Anterior cingulate cortex (tissue), 58 donors: Measurements from ENCODE around the gene TBC1D5.

Experiments used
- DNase-seq, 58 donors: peaks; one replicate each; lab custom pipeline; 2025; lab: John Stamatoyannopoulos, UW

The TBC1D5 gene

DNA sequence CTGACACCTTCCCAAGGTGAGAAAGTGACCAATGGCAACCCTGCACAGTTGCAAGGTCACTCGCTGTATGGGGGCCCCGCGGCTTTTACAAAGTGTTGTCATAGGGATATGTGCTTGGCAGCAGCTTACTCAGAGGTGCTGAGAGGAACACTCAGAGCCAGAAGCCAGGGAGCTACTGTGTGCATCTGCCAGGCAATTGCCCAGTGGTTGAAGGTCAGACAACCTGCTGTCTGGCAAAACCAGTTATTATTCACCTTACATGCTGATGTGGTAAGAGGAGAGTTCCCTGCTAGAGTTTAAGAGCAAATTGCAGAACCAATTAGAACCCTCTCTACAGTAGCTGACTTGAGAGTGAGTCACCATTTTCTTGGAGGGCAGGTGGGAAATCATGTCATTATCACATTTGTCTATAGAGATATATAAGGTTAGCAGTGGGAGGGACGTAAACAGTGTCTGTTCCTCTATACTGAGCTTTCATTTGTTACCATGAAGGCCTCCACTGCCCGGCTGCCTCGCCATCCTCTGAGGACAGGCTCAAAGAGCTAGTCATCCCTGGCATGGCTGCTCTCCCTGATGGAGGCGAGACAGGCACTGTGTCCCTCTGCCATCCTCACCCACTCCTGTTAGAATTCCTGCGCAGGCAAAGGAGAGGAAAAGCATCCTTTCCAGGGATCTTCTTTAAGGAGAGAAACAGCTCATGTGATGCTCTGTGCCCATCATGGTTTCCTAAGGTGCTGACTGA lies 583.3 kb downstream of the TBC1D5 start:
- peak in 12 of 58 donors; percentile 8 to 41 (median 14) for DNase-seq

DNA sequence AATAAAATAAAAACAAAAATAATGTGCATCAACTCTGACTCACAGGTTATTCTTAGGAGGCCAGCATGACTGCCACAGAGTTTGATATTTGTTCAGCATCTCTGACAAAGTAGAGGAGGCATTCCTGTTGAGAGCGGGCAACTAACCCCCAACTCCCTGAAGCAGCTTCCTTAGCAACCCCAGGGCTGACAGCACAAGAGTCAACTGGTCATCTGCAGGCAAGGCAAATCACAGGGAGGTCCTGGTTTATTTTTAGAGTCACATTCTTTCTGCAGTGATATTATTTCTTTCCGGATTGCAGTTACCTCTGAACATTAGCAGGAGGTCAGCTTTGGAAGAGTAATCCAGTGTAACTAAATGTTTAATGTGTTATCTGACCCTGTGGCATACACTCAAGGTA lies 584.7 kb downstream of the TBC1D5 start:
- DNase-seq, result no peak

DNA sequence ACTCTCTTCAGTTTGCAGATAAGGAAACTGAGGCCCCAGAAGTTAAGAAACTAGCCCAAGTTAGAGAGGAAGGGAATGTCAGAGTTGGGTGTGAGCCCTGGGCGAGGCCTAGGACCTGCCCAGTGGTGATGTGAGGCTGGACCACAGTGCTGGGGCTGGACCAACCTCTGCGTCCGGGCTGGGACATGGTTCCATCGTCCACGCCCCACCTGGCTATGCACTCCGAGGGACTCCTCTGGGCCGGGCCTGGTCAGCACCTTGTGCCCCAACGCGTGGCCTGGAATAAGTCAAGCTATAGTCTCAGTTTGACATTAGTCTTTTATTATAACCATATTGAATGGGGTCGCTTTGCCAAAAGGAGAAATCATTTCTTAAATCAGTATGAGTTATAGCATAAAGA lies 585.6 kb downstream of the TBC1D5 start:
- no peak for DNase-seq

DNA sequence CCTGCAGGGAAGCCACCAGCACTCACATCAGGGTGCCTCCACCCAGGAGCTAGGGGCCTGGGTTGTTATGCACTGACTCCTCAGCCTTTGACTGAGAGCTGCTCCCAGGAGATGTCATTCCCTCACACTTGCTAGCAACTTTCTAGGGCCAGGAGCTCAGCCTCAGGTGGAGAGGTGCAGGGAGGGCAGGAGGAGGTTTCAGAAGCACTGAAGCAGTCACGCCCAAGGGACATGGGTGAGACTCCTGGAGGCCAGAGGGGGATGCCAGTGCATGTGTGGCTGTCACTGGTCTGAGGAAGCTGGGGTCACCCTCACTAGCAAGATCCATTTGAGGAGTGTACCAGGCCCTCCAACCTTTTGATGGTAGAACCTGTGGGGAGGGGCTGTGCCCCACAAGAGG lies 586.5 kb downstream of the TBC1D5 start:
- DNase-seq, result no peak

DNA sequence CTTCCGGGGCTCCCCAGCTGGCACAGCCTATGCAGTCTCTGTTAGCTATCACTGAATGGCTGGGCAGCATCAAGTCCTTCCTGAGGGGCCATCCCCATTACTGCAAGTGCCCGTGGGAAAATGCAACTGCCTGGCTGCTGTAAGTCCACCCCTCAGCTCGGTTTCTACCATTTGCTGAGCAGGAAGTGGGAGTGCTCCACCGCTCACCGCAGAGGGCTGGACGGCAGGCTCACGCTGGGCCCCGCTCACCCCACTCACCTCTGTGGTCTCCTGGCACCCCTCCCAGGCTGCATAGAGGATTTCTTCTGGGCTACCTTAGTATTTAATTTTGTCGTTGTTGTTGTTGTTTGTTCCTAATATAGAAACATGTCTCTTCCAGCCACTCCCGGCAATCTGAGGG lies 587.5 kb downstream of the TBC1D5 start:
- DNase-seq, result no peak

DNA sequence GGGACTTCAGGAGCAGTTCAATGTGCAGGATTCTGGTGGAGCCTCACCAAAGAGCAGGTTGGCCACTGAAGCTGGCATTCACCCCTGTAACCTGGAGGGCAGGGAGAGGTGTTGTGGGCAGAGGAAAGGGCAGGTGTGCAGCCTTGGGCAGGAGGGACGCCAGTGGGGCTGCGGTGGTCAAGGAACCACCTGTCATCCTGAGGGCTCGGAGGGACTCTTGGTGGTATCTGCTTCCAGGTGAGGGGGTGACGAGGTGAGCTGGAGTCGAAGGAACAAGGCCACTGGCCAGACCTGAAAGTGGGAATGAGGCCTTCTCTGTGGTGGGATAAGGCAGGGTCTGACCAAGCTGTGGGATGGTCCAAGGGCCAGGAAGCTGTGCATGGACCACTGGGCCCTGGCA lies 588.2 kb downstream of the TBC1D5 start:
- DNase-seq, result no peak

DNA sequence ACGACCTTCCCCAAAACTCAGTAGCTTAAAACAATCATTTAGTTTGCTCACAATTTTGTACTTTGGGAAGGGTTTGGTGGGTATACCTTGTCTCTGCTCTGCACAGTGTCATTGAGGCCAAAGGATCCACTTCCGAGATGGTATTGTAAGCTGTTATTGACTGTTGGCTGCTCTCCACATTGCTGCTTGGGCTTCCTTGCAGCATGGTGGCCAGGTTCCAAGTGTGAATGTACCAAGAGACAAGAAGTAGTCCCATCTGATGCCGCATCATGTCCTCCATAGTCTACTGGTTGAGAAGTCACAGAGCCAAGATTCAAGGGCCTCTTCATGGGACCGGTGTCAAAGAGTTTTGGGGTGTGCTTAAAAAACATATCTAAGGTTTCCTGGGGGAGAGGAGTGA lies 589.2 kb downstream of the TBC1D5 start:
- no peak for DNase-seq

DNA sequence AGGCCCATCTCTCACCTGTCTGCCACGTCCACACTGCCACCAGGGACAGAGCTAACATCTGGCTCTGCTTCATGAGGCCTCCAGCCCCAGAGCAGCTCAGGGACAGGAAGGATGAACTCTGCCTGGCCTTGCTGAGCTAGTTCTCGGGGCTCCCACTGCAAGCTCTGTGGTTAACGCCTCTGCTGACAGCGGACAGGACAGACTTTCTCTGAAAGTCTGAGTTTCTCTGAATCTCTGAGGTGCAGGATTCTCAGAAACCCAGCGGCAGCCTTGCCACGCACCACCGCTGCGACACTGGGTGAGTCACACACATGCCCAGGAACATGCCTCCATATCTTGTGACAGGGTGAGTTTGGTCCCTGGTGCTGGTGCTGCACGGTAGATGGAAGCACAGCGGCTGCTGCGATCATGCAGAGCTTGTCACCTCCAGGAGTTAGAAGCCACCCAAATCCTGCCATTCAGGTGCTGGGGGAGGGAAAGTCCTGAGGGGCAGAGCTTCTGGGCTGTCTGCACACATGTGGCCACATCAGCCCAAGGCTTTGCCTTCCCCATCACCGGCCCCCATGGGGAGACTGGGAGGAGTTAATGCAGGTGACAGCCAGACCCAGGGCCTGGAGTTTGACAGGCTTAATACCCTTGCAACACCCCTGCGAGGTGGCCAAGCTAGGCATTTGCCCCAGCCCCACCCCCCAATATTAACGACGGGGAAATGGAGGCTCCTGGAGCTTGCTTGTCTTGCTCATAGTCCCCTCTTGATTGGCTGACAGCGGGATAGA lies 590.6 kb downstream of the TBC1D5 start:
- DNase-seq, result no peak

- no peak for DNase-seq
These were observed 593.4 kb downstream of the TBC1D5 start for GRCh38 chr3:17149076-17149475.

DNA sequence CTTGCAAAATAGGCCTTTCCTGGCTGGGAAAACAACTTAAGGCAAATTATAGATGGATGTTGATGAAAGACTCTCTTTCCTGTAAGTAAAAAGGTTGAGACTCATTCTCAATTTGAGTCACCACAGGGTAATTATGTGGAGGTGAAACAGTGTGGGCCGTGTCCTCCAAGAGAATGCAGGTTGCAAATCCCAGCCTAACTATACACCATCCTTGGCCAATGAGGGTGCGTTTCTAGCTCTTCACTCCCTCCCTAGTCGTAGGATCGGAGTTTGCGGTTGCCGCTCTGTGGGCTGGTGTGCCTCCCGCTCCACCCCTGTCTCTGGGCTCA lies 597.8 kb downstream of the TBC1D5 start:
- DNase-seq, result no peak

DNA sequence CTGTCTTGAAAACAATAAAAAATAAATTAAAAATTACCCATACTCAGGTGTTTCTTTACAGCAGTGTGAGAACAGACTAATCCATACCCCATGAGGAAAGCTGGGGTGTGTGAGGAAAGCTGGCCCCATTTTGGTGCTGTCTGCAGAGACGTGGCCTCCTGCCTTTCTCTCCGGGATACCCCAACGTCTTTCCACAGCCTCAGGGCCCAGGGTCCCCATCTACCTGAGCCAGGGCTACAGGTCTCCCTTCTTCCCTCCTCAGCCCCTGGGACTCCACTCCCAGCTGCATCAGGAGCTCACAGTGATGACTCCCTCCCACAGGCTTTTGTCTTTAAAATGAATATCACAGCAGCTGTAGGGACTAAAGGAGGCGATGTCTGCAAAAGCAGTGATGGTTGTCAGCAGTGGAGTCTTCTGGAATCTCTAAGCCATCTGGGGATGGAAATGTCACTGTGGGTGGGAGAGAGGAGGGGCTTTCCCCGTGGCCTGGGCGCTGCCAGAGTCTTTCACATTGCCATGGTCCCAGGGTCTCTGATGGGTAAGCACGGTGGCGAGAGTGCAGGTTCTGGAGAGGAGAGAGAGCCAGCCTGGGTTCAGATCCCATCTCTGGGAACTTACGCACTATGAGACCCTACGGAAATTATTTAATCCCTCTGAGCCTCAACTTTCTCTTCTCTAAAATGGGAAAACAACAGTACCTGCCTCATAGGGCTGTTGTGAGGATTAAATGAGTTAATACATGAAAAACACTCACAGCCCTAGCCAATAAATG lies 598.4 kb downstream of the TBC1D5 start:
- no peak for DNase-seq

GRCh38 chr3:17142516-17142915 lies 599.9 kb downstream of the TBC1D5 start:
- no peak for DNase-seq

- DNase-seq, result no peak
These were observed 600.7 kb downstream of the TBC1D5 start for GRCh38 chr3:17141699-17142098.

- DNase-seq, result no peak
These were observed 601.5 kb downstream of the TBC1D5 start for GRCh38 chr3:17140670-17141505.

DNA sequence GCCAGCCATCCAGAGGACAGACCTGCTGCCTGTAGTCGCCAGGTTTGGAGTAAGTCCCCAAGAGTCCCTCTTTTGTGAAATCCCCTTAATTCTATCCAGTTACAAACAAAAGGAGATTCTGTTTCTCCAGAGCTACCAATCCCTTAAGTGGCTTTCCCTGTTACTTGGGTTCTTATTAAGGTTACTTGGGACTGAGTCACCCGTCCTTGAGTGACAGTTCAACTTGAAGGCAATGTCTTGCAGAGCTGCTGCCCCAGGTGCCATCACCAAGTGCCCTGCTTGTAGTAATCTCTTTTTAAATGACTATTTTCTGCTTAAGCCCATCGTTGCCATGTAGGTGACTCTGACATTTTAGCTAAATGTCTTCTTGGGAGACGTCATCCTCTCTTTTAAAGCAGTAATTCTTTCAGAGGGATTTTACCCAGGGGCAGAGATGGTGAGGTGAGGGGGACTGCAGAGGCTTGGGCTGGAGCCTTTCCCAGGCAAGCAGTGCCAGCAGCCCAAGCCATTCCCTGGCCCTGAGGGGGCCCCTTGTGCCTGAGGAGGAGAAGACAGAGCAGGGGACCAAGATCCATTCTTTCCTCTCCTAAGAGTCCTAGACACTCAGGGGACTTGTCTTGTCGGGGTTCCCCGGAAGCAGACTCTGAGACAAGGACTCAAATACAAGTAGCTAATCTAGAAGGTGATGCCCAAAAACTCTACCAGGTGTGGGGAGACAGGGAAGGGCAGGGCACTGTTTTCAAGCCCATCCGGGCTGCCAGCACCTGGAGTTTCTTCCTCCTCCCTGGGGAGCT lies 604.0 kb downstream of the TBC1D5 start:
- no peak for DNase-seq

- no peak for DNase-seq
These were observed 605.1 kb downstream of the TBC1D5 start for GRCh38 chr3:17137321-17137826.

GRCh38 chr3:17136136-17136721 lies 606.2 kb downstream of the TBC1D5 start:
- no peak for DNase-seq

GRCh38 chr3:17135696-17136095 lies 606.7 kb downstream of the TBC1D5 start:
- no peak for DNase-seq
